NOMO-1 (cell line): ENCODE measurements around the gene TMPRSS3.
"Not testable (repeated sequence)": the region's sequence is repeated elsewhere in the genome, so short reads cannot be mapped to it uniquely, and the experiment has no call there.

Experiments used
- DNase-seq, 2 experiments: peaks; one replicate each; lab custom pipeline; 2025; ENCODE audit not compliant: unreplicated experiment in 2 of 2; lab: John Stamatoyannopoulos, UW

The TMPRSS3 gene

DNA sequence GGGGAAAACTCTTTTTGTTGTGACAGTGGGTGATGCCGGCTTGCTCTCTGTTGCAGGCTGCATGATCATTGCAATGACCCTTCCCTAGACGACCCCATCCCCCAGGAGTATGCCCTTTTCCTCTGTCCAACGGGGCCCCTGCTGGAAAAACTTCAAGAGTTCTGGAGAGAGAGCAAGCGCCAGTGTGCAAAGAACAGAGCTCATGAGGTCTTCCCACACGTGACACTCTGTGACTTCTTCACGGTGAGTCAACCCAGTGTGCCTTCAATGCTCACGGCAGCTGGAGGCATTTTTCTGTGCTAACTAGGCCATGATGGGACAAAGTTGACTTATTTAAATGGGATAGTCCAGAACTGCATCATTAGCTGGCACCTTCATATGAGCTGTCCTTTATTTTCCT is 13.5 kb upstream of the TMPRSS3 start:
- DNase-seq = no peak

DNA sequence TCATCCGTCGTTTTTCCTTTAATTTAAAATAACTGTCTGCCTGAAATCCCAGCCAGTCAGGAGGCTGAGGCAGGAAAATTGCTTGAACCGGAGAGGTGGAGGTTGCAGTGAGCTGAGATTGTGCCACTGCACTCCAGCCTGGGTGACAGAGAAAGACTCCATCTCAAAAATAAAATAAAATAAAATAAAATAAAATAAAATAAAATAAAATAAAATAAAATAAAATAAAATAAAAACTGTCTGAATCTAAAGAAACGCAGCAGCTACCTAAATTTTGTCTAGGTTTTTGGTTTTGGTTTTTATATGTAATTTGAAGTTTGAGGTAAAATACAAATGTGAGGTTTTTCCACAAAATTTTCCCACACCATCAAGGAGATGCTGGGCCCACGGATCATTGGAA is 12.9 kb upstream of the TMPRSS3 start:
- not testable (repeated sequence) for DNase-seq

DNA sequence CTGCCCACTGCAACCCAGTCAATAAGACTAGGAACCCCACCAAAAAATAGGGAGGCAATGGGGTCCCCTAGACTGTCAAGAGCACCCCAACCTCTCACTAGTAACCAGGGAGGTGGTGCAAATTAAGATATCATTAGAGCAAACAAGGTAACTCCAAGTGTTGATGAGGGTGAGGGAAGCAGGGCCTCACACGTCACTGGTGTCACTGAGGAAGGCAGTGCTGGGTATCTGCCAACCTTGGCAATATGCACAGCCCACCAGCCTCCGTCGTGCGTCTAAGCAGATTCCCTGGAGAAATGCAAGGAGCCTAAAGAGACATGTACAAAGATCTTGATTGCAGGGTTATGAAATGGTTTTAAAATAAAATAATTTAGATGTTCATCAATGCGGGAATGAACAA is 11.6 kb upstream of the TMPRSS3 start:
- DNase-seq = no peak

DNA sequence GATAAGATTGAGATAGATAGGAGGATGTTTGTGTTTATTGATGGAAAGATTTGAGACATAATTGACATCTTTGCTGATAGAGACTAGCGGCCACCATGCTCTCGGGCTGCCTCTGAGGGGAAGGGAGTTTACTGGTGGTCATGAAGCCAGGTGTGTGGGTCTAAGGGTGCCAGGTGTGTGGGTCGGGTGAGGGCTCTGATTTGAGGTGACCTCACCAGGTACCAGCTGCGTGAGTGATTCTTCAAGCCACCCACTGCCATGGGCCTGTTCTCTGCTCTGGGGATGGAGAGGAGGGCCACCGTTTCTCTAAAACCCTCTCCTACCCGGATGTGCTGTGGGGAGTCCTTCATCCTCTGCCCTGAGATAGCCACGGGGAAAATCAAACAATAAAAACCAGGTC is 11.0 kb upstream of the TMPRSS3 start:
- DNase-seq = no peak

DNA sequence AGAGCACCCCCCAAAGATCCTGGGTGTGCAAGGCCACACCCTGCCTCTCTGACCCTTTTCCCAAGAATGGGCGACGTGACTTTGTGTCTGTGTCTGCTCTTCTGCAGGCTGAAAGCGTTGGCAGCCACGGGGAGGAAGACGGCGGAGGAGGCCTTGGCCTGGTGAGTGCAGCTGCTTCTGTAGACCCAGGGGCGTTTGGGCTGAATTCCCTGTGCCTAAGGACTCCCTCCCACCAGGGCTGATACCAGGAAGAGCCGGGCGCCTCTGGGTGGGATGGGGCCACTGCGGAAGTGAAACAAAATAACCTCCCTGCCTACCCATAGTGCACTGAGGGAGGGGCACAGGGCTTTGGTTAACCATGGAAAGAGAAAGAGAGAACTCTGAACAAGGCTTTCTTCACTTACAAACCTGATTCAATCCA is 10.4 kb upstream of the TMPRSS3 start:
- peak; percentile 10 to 20 for DNase-seq

DNA sequence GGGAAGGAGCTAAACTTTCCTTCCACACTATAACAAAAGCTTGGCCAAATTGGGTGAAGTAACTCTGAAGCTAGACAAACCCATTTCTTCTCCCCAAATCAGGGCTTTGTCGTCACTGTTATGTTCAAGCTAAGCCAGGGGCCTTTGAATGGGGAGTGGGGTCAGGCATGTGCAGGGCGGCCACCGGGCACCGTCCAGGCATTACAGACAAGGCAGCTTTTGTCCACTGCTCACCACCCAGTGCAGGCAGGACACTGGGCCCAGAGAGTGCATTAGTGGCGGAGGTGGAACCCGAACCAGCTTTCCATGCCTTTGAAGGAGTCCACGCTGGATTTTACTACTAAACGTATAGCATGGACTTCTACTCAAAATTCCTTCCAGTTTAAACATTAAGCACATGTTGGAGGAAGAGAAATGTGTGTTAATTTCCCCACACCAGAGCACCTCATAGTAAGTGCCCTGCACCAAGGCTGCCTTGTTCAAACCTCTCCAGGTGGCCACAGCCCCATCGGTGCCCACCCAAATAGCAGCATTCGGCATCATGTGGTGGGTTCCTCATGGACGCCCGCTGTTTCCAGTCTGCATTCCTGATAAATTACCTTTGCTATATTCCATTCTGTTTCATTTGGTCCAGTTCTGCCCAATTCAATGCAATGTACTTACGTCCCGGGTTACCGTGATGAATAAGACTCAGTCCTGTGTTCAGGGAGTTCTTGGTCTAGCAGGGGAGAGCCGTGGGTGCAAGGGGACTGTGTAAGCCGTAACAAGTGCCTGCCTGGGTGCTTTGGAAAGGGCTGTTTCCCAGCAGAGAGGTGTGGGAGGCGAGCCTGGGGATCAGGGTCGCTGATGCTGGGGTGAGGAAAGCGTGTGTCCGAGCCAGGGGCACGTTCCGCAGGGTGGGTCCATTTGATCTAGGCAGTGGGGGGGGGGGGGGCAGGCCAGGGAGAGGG is 9.5 kb upstream of the TMPRSS3 start:
- DNase-seq = no peak

DNA sequence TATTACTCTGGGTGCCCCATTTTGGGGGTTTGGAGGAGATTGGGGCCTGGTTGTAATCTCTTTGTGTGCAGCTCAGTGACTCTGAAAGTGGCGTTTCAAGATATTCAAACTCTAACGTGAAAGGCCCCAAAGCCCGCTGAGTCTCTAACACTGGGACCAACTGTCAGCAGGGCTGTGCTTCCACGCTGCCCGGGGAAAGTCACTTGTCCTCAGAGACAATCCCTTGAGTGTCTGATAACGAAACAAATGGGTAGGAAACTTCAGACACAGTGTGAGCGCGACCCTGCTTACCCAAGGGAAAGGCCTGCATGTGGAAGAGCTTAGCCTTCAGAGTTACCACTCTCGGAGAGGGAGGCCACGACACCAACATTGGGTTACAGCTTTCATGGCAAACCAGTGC is 8.7 kb upstream of the TMPRSS3 start:
- DNase-seq = no peak

DNA sequence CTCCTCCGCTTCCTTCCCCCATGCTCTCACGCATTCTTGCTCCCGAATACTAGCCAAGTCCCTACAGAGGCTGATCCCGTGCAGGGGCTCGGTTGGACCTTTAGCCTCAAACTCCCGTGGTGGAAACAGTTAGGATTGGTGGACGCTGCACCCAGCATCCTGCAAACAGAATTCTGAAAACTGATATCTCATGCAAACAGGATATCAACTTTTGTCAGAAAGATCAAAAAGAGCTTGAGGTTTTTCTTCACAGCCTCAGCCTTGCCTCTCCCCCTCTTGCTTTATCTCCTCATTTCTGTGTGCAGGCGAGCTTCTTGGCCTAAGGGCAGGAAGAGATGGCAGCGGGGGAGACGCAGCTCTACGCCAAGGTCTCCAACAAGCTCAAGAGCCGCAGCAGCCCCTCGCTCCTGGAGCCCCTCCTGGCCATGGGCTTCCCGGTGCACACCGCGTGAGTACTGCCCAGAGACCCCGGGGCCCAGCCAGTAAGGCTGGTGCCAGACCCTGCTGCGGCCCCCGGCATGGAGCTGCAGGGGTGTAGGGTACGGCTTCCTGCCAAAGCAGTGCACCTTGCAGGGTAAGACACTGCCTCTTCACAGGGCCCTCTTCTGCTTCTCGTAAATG is 7.9 kb upstream of the TMPRSS3 start, which contains the start of gene UBASH3A:
UBASH3A (plus strand) TSS at position 292 of the 621 bp plus-strand sequence; CDS start at position 336, 44 bp downstream.
- DNase-seq = no peak

DNA sequence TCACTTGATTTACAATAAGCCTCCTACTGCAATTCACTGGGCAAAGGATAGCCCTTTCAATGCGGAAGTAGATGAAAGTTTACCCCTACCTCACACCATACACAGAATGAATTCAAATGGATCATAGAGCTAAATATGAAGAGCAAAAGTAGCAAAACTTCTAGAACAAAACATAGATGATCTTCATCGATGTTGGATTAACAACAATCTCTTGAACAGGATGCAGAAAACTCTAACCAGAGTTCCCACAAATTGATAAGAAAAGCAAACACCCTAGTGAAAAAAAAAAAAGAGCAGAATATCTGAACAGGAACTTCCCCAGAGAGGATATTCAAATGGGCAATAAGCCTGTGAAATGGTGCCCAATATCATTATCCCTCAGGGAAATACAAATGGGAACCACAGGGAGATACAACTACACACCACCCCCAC is 6.0 kb upstream of the TMPRSS3 start:
- no peak for DNase-seq

DNA sequence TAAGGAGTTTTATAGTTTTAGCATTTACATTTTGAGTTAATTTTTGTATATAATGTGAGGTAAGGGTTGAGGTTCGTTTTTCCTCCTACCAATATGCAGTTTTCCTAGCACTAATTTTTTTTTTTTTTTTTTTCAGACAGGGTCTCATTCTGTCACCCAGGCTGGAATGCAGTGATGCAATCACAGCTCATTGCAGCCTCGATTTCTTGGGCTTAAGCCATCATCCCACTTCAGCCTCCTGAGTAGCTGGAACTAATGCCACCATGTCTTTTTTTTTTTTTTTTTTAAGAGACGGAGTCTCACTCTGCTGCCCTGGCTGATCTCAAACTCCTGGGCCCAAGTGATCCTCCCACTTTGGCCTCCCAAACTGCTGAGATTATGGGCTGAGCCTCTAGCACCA is 5.3 kb upstream of the TMPRSS3 start:
- DNase-seq = no peak

DNA sequence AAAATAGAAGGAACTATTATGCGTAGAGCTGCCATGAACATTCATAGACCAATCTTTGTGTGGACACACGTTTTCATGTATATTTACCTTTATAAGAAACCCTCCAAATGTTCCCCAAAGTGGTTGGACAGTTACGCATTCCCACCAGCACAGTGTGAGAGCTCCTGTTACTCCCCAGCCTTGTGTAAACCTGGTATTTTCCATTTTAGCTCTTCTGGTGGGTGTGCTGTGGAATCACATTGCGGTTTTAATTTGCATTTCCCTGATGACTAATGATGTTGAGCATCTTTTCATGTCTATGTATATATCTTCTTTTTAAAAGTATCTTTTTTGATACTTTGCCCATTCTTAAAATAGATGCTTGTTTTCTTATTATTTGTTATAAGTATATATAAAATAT is 4.7 kb upstream of the TMPRSS3 start:
- DNase-seq = no peak

DNA sequence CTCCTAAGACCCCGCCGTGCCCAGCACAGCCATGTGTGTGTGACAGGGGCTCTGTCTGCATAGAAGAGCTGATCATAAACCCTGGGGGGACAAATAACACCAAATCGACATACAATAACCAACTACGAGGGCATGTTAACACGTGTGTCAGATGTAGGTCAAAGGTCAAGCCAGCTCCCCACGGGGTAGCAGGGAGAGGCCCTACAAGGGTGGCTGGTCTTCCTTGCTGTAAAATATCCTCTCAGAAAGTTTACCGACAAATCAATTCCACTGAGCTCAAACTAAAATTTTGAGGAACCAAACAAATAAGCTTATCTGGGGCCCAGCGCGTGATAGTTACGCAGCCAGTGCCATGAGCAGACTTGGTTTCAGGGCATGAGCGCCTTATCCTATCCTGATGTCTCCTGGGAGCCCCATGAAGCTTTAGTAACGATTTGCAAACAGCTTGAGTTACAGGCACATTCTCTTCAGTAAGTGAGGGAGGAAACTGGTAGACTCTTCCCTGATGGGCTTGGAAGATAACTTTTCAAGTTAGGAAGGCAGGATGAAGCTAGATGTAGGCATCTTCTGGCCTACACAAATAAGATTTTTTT is 2.7 kb upstream of the TMPRSS3 start:
- no peak for DNase-seq

DNA sequence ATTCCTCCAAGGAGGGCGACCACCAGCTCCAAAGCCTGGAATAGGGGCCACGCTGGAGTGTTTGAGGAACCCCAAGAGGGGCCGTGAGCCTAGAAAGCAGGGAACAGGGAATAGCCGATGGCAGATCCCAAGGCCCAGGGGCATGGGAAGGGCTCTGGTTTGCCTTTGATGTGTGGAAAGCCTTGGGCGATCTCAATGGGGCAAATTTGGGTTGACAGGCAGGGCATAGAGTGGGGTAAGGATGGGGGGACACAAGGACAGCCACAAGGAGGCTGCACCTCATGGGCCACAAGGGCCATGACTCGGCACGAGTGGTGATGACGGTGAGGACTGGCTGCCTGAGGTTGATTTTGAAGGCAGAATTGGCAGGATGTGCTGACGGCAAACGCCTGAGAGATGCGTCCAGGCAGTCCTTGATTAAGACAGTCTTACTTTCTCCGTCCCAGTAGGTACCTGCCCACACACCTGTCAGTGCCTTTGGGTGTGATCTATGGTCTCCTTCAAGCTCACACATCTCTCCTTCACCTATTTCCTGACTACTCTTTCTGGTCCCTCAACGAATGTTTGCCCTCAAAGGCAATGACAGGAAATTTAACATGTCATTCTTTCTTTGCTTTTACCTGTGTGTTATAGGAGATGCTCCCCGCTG is 2.0 kb upstream of the TMPRSS3 start:
- no peak for DNase-seq

DNA sequence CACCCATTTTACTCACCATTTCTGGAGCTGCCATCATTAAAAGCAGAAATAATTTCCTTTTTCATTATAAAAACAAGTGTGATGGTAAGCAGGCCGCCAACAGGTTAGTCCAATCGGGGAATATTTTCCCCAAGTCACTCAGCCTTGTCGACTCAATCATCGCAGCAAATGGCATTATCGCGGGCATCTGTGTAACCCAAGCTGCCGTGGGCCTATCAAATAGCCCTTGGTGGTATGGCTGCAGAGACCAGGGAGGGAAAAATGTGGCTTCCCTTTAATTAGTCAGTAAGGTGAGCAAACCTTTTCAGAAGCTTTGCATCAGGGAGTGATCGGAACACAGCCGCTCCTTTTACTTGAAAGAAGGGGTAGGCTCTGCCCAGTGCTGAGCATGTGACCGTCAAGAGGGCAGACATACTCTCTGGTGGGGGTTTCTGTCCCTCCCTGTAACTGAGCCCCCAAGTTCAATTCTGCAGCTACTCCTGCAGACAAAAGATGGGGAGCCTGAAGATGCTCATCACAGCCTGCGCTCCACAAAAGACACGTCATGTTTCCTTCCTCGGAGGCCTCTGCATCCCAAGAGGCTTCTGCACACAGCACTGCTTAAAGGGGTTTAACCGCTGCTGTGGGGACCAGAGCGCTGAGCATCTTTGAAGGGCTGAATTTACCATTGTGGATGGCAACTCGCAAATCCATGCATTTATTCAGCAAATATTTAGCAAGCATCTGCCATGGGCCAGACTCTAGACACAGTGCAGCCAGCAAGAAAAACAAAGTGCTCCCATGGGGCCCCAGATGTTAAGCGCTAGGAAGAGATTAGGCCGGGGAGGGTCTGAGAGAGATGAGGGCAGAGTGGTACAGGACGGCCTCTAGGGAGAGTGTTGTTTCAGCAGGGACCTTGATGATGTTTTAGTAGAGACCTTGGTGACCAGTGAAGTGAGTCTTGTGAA is 1.2 kb upstream of the TMPRSS3 start:
- DNase-seq = no peak

DNA sequence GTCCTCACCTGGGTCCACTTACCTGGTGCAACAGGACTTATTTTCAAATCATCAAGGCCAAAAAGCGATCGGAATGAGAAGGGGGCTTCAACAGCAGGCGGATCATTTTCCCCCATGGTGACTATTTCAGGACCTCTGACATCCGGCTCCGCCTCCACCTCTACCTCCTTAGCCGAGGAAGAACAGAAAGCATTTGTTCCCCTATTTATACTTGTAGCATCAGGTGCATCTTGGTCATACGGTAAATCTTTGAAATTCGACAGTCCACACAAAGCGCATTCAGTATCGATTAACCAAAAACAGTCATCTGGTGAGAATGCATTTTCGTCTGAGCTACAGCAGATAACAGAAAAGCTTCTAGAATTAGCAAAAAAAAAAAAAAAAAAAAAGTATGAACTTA is 550 bp downstream of the TMPRSS3 start:
- DNase-seq = no peak

DNA sequence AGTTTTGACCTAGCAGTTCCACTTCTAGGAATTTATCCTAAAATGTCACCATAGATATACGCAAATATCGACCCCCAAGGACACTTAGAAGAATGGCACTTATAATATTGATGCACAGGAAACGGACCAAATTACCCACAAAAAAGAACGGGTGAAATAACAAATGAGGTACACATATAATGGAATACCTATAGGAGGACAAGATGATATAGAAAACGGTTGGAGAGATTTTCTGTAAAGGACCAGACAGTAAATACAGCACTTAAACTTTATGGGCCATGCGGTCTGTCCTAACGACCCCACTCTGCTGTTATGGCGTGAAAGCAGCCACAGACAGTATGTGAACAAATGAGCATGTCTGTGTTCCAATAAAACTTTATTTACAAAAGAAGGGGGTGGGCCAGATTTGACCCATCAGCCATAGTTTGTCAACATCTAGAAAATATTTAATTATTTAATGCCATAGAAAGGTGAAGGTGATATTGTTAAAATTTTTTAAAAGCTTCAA is 2.4 kb downstream of the TMPRSS3 start:
- no peak for DNase-seq

DNA sequence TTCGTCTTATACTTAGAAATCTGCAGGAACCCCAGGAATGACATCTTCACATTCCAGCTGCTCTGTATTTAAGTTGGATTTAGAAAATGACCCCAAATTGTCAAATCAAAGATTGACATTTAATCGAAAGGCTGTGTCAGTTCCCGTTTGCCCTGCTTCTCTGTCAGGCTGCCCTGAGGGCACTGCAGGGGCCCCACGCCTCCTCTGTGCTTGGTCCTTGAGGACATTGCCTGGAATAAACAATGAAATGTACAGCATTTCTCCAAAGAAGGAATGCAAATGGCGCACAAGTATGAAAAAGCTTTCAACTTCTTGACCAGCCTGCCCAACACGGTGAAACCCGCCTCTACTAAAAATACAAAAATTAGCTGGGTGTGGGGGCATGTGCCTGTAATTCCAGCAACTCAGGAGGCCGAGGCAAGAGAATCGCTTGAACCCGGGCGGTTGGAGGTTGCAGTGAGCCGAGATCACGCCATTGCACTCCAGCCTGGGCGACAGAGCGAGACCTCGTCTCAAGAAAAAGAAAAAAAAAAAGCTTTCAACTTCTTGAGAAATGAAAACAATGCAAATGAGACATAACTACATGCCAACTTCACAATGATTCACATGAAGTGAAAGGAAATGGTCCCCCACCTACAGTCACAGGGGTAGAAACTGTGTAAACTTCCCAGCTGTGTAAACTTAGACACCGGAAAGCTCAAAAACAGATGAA is 3.0 kb downstream of the TMPRSS3 start:
- DNase-seq = no peak

DNA sequence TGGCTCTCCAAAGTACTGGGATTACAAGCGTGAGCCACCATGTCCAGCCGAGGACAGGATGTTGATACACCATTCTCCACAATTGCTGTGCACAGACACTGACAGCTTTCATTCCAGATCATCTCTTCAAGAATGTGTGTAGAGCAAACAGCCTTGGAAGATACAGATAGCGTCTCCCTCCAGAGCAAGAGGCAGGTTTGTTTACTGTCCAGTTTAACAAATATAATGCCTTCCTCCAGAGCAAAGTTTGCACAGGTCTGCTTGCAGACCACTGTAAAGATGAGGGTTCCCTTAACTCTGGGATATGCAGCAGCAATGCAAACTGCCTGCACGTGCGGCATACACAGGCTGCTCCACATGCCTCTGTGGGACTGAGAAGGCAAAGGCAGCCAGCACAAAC is 4.6 kb downstream of the TMPRSS3 start:
- DNase-seq = no peak

DNA sequence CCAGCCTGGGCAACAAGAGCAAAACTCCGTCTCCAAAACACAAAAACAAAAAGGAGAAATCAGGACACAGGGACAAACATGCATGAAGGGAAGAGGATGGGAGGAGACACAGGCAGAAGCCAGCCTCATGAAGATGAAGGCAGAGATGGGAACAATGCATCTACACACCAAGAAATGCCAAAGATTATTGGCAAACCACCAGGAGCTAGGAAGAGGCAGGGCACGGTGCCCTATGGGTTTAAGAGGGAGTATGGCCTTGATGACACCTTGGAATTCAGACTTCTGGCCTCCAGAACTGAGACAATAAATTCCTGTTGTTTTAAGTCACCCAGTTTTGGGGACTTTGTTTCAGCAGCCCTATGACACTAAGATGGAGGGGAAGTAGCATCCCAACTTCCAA is 5.2 kb downstream of the TMPRSS3 start:
- no peak for DNase-seq
